ENCODE results near the gene CCDC39. TPM values are rescaled to one million over a fixed set of nuclear protein-coding genes. Genes with fewer than 3 reads are reported as not detected.

CCDC39 gene
- total and polyA plus RNA-seq, 2 of the 13 experiments (the other 11 are each of a cell fraction or from before 2014, with no cell fraction given), result not detected

DNA sequence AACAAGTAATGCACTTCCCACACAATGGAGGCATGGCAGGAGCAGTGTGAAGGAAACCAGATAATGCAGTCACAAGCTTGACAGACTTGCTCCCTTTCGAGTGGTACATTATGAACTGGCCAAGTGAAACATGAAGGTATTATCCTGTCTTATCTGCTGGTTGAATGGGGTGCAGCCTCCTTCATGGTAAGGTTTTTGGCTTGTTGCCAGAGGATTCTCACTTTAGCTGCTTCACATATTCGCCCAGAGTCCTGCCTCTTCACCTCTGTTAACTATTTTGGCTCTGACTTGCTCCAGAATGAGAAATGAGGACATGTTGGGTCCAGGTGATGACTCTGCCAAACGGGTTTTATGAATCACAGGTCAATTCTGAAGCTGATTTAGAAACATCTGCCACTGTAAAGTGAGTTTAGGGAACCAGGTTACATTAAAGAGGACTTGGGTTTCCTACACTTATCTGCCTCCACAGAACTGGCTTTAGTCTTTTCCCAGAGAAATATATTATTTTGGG is 19.5 kb upstream of the CCDC39 start:
- Histone ChIP-seq H3K27me3 (ENCODE audit: control insufficient read depth in 1 of 2, insufficient read depth in 2 of 2, low read length in 2 of 2) (no peaks in the 10 kb centered on the region), H2AFZ (ENCODE audit: low read length) (no peak overlapping the region), H3K4me3 (replicated peaks in 1 of 3; ENCODE audit: insufficient read depth in 1 of 3, low read depth in 2 of 3, low read length in 3 of 3) (no peak overlapping the region), H3K79me2 (ENCODE audit: insufficient read depth, low read length) (no peaks in the 10 kb centered on the region), H3K36me3 (replicated peaks in 1 of 2; ENCODE audit: control insufficient read depth in 1 of 2, insufficient read depth in 2 of 2, low read length in 2 of 2) (no peaks in the 10 kb centered on the region), H3K4me1 (ENCODE audit: insufficient read depth, low read length) (no peaks in the 10 kb centered on the region), H3K4me2 (ENCODE audit: low read depth, low read length) (no peak overlapping the region), H3K27ac (ENCODE audit: extremely low read length, insufficient read depth, low read length) (no peak overlapping the region), H3K9me3 (ENCODE audit: low read length) (no peaks in the 10 kb centered on the region), H4K20me1 (ENCODE audit: insufficient read depth, low read length) (no peaks in the 10 kb centered on the region), H3K9ac (ENCODE audit: insufficient read depth, low read depth, low read length) (no peak overlapping the region)
- ChIA-PET CTCF (ENCODE audit: low intra/inter-chr PET ratio, low total read pairs) (no interaction called here), POLR2A (no interaction called here)
- TF ChIP-seq MLXIP (CRISPR knock-in tag; IDR thresholded peaks at IDR 0.05; ENCODE audit: borderline replicate concordance), result no peak
- TF ChIP-seq, protein P1, sequence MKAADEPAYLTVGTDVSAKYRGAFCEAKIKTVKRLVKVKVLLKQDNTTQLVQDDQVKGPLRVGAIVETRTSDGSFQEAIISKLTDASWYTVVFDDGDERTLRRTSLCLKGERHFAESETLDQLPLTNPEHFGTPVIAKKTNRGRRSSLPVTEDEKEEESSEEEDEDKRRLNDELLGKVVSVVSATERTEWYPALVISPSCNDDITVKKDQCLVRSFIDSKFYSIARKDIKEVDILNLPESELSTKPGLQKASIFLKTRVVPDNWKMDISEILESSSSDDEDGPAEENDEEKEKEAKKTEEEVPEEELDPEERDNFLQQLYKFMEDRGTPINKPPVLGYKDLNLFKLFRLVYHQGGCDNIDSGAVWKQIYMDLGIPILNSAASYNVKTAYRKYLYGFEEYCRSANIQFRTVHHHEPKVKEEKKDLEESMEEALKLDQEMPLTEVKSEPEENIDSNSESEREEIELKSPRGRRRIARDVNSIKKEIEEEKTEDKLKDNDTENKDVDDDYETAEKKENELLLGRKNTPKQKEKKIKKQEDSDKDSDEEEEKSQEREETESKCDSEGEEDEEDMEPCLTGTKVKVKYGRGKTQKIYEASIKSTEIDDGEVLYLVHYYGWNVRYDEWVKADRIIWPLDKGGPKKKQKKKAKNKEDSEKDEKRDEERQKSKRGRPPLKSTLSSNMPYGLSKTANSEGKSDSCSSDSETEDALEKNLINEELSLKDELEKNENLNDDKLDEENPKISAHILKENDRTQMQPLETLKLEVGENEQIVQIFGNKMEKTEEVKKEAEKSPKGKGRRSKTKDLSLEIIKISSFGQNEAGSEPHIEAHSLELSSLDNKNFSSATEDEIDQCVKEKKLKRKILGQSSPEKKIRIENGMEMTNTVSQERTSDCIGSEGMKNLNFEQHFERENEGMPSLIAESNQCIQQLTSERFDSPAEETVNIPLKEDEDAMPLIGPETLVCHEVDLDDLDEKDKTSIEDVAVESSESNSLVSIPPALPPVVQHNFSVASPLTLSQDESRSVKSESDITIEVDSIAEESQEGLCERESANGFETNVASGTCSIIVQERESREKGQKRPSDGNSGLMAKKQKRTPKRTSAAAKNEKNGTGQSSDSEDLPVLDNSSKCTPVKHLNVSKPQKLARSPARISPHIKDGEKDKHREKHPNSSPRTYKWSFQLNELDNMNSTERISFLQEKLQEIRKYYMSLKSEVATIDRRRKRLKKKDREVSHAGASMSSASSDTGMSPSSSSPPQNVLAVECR (CRISPR knock-in tag; IDR thresholded peaks at IDR 0.05; ENCODE audit: borderline replicate concordance), result no peak
- TF ChIP-seq LCORL (IDR thresholded peaks at IDR 0.05), result peak; percentile 76; the same call in 1 of the 2 replicates
- TF ChIP-seq LCORL (CRISPR knock-in tag; IDR thresholded peaks at IDR 0.05), result no peak
- DNase-seq (ENCODE audit: low spot score) (no peak), ATAC-seq (no peak), FAIRE-seq (no peak)
- WGBS (ENCODE audit: low lambda C conversion rate), result 2% methylated on average over 3 of the region's 3 CpGs
- in situ Hi-C loops (cut with HindIII; ENCODE audit: extremely low pct_ligation_motif_present, low pct_unique_long_range_greater_than_20kb) (no loop called here), intact Hi-C loops (cut with micrococcal nuclease; ENCODE audit: unreplicated experiment) (no loop called here)
- BruUV-seq (replicated peaks), result no TSS peak

Data from HepG2 (cell line).